ENCODE measurements around the gene HADH. TPM values are rescaled to one million over a fixed set of nuclear protein-coding genes. Genes with fewer than 3 reads are reported as not detected.

HADH gene
- total RNA-seq, 5 donors from 2014 or later (not counting 1 experiment from before 2014, with no cell fraction given), result 14.2 to 25.0 (median 17.8) TPM

GRCh38 chr4:108080747-108081146 is 91.1 kb downstream of the HADH start:
- WGBS (ENCODE audit: insufficient coverage), result 23% methylated on average over 10 of the region's 10 CpGs
- DNase-seq (peak in 34 of 35 experiments; percentile 40 to 84 (median 65)), ATAC-seq (replicated peaks in 1 of 4) (peak; percentile 77 to 90 (median 85))
- Mint-ChIP-seq H3K4me1 (peaks cover 68 to 76% (median 70%) of the 10 kb centered on the region in 3 donors), H3K9me3 (no peaks in the 10 kb centered on the region), H3K4me3 (peak overlapping the region; percentile 57 to 82 (median 74)), H3K27ac (peak overlapping the region; percentile 90 to 98), H3K27me3 (no peaks in the 10 kb centered on the region), H3K36me3 (peaks cover 43% of the 10 kb centered on the region)
- Histone ChIP-seq H3K27me3 (replicated peaks in 1 of 2; ENCODE audit: control insufficient read depth in 2 of 2, extremely low read depth in 1 of 2, insufficient read depth in 2 of 2, low read length in 1 of 2) (no peaks in the 10 kb centered on the region), H3K4me3 (ENCODE audit: control insufficient read depth in 1 of 2, extremely low read depth in 1 of 2, low read length in 1 of 2) (no peak overlapping the region), H3K36me3 (ENCODE audit: control insufficient read depth in 2 of 2, extremely low read depth in 1 of 2, insufficient read depth in 1 of 2, low read length in 1 of 2) (peaks cover 13 to 75% of the 10 kb centered on the region in 2 donors), H3K9me3 (no peaks in the 10 kb centered on the region), H3K27ac (ENCODE audit: low read length) (peak overlapping the region; percentile 16), H3K4me1 (ENCODE audit: control insufficient read depth in 1 of 2, extremely low read depth in 1 of 2, insufficient read depth in 2 of 2, low read length in 2 of 2) (peaks cover 23 to 35% of the 10 kb centered on the region in 2 experiments)
- CTCF ChIA-PET, result interaction anchor here (0.6 to 1.4 kb wide), 7 partner anchors 9 to 78 kb away, joined by 3 to 4 read pairs (median 3); no protein-coding TSS in a partner anchor
- POLR2A ChIA-PET, result interaction anchor here (0.5 to 1.5 kb wide), 9 partner anchors 12 to 419 kb away, joined by 3 to 9 read pairs (median 3); no protein-coding TSS in a partner anchor

- H3K36me3 ChIP-seq (ENCODE audit: control insufficient read depth in 2 of 2, extremely low read depth in 1 of 2, insufficient read depth in 1 of 2, low read length in 1 of 2), result peaks cover 13 to 74% of the 10 kb centered on the region in 2 donors
- WGBS (ENCODE audit: insufficient coverage), result 68% methylated on average over 10 of the region's 16 CpGs
- peak overlapping the region; percentile 90 to 98 for H3K27ac Mint-ChIP-seq
- peaks cover 69 to 78% (median 71%) of the 10 kb centered on the region in 3 donors for H3K4me1 Mint-ChIP-seq
- H3K4me1 ChIP-seq (ENCODE audit: control insufficient read depth in 1 of 2, extremely low read depth in 1 of 2, insufficient read depth in 2 of 2, low read length in 2 of 2), result peaks cover 24 to 39% of the 10 kb centered on the region in 2 experiments
- no peaks in the 10 kb centered on the region for H3K27me3 Mint-ChIP-seq
- POLR2A ChIA-PET, result interaction anchor here (0.5 to 1.5 kb wide), 5 partner anchors 27 to 1951 kb away, joined by 3 to 9 read pairs (median 5); no protein-coding TSS in a partner anchor
- no peaks in the 10 kb centered on the region for H3K9me3 ChIP-seq
- H3K27me3 ChIP-seq (replicated peaks in 1 of 2; ENCODE audit: control insufficient read depth in 2 of 2, extremely low read depth in 1 of 2, insufficient read depth in 2 of 2, low read length in 1 of 2), result no peaks in the 10 kb centered on the region
- peak overlapping the region; percentile 16 for H3K27ac ChIP-seq (ENCODE audit: low read length)
- CTCF ChIA-PET, result interaction anchor here (0.7 to 1.4 kb wide), 4 partner anchors 9 to 51 kb away, joined by 3 to 4 read pairs (median 3); no protein-coding TSS in a partner anchor
- H3K4me3 Mint-ChIP-seq, result peak overlapping the region; percentile 57 to 82 (median 74)
- ATAC-seq (replicated peaks in 1 of 4) (peak; percentile 56 to 73 (median 62)), DNase-seq (peak in 30 of 35 experiments; percentile 16 to 56 (median 33))
- H3K9me3 Mint-ChIP-seq, result no peaks in the 10 kb centered on the region
- H3K4me3 ChIP-seq (ENCODE audit: control insufficient read depth in 1 of 2, extremely low read depth in 1 of 2, low read length in 1 of 2), result no peak overlapping the region
- H3K36me3 Mint-ChIP-seq, result peaks cover 43% of the 10 kb centered on the region
Observed at GRCh38 chr4:108081256-108081655, 91.6 kb downstream of the HADH start.

Other genes with a start within 250 kb of the HADH start
- gene SGMS2, start 165.0 kb upstream of the HADH start, total RNA-seq, result under 1 TPM in 2 of 5 donors, not detected in 3; 0.25 to 0.82 TPM
- gene CYP2U1, start 58.3 kb upstream of the HADH start, total RNA-seq, result 1 to 10 TPM; 3.3 to 7.8 (median 5.8) TPM
- gene LEF1, start 179.0 kb downstream of the HADH start, total RNA-seq, result 100 to 1,000 TPM; 412 to 776 (median 500) TPM